Breast epithelium (tissue), 3 donors: ENCODE results near the gene NFATC4.

Source experiments
- CTCF ChIP-seq, 3 donors: fragments of 450-650 bp; IDR thresholded peaks; one replicate each; pipeline ENCODE4 v1.5.1; 2016 to 2017; ENCODE audit warnings: antibody characterized with exemption in 3 of 3, mild to moderate bottlenecking in 3 of 3, moderate library complexity in 3 of 3
- POLR2AphosphoS5 ChIP-seq, 3 donors: sonication (generic); formaldehyde crosslinking; IDR thresholded peaks; one replicate each; pipeline ENCODE4 v1.6.1; 2017; ENCODE audit warnings: antibody characterized with exemption in 3 of 3

GRCh38 chr14:24369907-24370687 lies 2.1 kb downstream of the NFATC4 start:
- TF ChIP-seq CTCF (IDR thresholded peaks at IDR 0.05) (no peak), POLR2AphosphoS5 (IDR thresholded peaks at IDR 0.05) (no peak)
